ENCODE measurements around the gene UQCC5.

UQCC5 gene

DNA sequence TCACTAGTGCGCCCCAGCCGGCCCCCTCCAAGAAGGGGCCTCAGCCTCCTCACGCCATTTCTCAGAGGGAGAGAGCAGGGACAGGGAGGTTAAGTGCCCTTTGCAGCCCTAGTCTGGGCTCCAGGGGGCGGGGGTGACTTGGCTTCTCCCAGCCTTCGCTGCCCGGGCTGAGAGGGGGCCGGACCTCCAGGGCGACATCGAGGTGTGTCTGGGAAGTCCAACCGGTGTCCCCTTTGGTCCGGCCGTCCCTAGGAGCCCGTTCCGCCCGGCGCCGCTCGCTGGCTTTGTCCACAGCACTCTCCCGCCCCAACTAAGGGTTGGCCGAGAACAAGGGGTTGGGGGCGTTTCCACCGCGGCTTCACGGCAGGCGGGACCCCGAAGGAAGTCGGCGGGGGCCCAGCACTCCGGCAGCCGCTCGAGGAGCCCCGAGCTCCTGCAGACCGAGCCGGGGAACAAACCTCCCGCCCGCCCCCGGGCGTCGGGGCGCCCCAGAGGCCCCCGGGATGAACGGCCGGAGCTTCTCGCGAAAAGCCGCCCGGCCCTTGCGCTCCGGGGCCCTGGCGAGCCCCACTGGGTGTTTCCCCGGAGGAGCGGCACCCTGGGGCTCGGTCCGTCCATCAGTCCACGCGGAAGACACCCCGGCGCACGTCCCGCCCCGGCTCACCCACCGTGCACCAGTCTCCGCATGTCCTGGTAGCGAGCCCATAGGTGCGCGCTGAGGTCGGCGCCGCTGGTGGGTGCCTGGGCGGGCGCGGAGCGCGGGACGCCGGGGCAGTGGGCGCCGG lies 3.4 kb upstream of the UQCC5 start:
- peak overlapping the region; percentile 78 for H3K9ac ChIP-seq (ENCODE audit: low read depth, low read length)
- H3K4me1 ChIP-seq (ENCODE audit: control insufficient read depth, insufficient read depth, low read length), result peaks cover 43% of the 10 kb centered on the region

GRCh38 chr3:52533623-52534280 lies 2.7 kb upstream of the UQCC5 start, which contains the start of gene NT5DC2:
NT5DC2 (minus strand) TSS chr3:52533857; CDS start chr3:52533737, 120 bp downstream.
- H3K4me1 ChIP-seq (ENCODE audit: control insufficient read depth, insufficient read depth, low read length), result peaks cover 47% of the 10 kb centered on the region
- H3K4me2 ChIP-seq (ENCODE audit: low read length), result peak within 1 kb of the TSS; percentile 90
- no peaks in the 10 kb centered on the region for H3K9me3 ChIP-seq (replicated peaks; ENCODE audit: low read length)

More for the DNA sequence above, 3.4 kb upstream of the UQCC5 start:
- Histone ChIP-seq H3K4me3 (ENCODE audit: low read length) (peak overlapping the region; percentile 84), H3K9me3 (replicated peaks; ENCODE audit: low read length) (no peaks in the 10 kb centered on the region), H3K27me3 (ENCODE audit: control insufficient read depth, insufficient read depth, low read length) (no peaks in the 10 kb centered on the region), H3K4me2 (ENCODE audit: low read length) (peak overlapping the region; percentile 90), H3K36me3 (ENCODE audit: insufficient read depth, low read length) (peaks cover 10% of the 10 kb centered on the region)

GRCh38 chr3:52534281-52535183 lies 1.9 kb upstream of the UQCC5 start:
- peaks cover 2% of the 10 kb centered on the region for H3K36me3 ChIP-seq (ENCODE audit: insufficient read depth, low read length)
- H3K9ac ChIP-seq (ENCODE audit: low read depth, low read length), result peak overlapping the region; percentile 83
- no peaks in the 10 kb centered on the region for H3K9me3 ChIP-seq (replicated peaks; ENCODE audit: low read length)
- H3K4me1 ChIP-seq (ENCODE audit: control insufficient read depth, insufficient read depth, low read length), result peaks cover 53% of the 10 kb centered on the region
- peak overlapping the region; percentile 77 for H3K4me3 ChIP-seq (ENCODE audit: low read length)
- H3K27me3 ChIP-seq (ENCODE audit: control insufficient read depth, insufficient read depth, low read length), result no peaks in the 10 kb centered on the region
- peak overlapping the region; percentile 88 for H3K4me2 ChIP-seq (ENCODE audit: low read length)

More at GRCh38 chr3:52533623-52534280, 2.7 kb upstream of the UQCC5 start, which contains the start of gene NT5DC2:
- Histone ChIP-seq H3K36me3 (ENCODE audit: insufficient read depth, low read length) (peaks cover 5% of the 10 kb centered on the region), H3K27me3 (ENCODE audit: control insufficient read depth, insufficient read depth, low read length) (no peaks in the 10 kb centered on the region), H3K9ac (ENCODE audit: low read depth, low read length) (peak within 1 kb of the TSS; percentile 83), H3K4me3 (ENCODE audit: low read length) (peak within 1 kb of the TSS; percentile 84)

GRCh38 chr3:52535411-52536111 lies 844 bp upstream of the UQCC5 start:
- peaks cover 48% of the 10 kb centered on the region for H3K4me1 ChIP-seq (ENCODE audit: control insufficient read depth, insufficient read depth, low read length)
- peak overlapping the region; percentile 88 for H3K4me2 ChIP-seq (ENCODE audit: low read length)
- peaks cover 7% of the 10 kb centered on the region for H3K36me3 ChIP-seq (ENCODE audit: insufficient read depth, low read length)
- peak overlapping the region; percentile 62 for H3K4me3 ChIP-seq (ENCODE audit: low read length)
- H3K9ac ChIP-seq (ENCODE audit: low read depth, low read length), result peak overlapping the region; percentile 36
- H3K9me3 ChIP-seq (replicated peaks; ENCODE audit: low read length), result no peaks in the 10 kb centered on the region
- H3K27me3 ChIP-seq (ENCODE audit: control insufficient read depth, insufficient read depth, low read length), result no peaks in the 10 kb centered on the region

GRCh38 chr3:52536112-52536368 lies 365 bp upstream of the UQCC5 start:
- Histone ChIP-seq H3K4me3 (ENCODE audit: low read length) (peak overlapping the region; percentile 62), H3K9ac (ENCODE audit: low read depth, low read length) (peak overlapping the region; percentile 36), H3K4me2 (ENCODE audit: low read length) (peak overlapping the region; percentile 79), H3K9me3 (replicated peaks; ENCODE audit: low read length) (no peaks in the 10 kb centered on the region), H3K27me3 (ENCODE audit: control insufficient read depth, insufficient read depth, low read length) (no peaks in the 10 kb centered on the region), H3K36me3 (ENCODE audit: insufficient read depth, low read length) (peaks cover 12% of the 10 kb centered on the region), H3K4me1 (ENCODE audit: control insufficient read depth, insufficient read depth, low read length) (peaks cover 48% of the 10 kb centered on the region)

DNA sequence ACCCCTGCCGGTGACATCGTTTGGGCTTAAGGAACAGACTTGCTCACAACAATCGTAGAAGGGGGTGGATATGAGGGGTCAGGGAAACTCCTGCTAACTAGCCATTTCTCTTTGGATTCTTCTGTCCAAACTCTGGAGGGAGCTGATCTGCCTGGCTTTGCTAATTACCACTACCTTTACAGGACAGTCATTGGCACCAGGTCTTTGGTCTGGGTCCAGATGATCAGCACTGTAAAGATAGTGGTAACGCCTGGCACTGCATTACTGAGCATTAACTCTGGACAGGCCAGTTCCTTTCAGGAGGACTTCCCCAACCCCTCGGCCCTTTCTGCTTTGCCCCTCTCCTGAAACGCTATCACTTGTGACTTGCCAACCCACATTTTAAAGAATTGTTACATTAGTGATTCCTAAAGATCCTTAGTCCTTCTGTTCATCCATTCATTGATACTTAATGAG lies 788 bp downstream of the UQCC5 start:
- H3K36me3 ChIP-seq (ENCODE audit: insufficient read depth, low read length), result peaks cover 22% of the 10 kb centered on the region
- peaks cover 41% of the 10 kb centered on the region for H3K4me1 ChIP-seq (ENCODE audit: control insufficient read depth, insufficient read depth, low read length)
- H3K4me3 ChIP-seq (ENCODE audit: low read length), result peak overlapping the region; percentile 78

DNA sequence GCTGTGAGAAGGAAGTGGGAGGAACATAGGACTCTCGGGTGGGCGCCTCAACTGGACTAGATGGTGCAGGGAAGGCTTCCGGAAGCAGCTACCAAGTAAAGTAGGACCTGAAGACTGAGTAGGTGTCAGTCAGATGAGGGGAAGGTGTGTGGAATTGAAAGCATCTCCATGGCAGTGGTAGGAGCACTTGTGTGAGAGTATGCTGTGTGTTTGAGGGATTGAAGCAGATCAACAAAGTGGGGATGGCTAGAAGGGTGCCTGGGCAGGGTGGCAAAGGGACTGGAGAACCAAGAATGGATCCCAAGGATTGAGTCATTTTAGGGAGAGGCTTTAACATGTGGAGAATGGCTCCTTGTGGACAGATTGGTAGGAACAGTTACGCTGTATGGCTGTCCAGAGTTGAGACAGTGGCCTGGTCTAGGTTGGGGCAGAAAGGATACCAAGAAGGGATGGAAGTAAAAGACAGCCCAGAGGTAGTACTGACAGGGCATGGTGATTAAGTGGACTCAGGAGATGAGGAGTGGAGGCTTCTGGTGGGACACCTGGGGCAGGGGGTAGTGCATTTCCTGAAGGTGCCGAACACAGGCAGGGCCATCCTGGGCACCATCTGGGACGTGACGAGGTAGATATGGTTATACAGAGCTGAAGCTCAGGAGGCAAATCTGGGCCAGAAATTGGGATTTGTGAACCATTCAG lies 1.5 kb downstream of the UQCC5 start:
- Histone ChIP-seq H3K9ac (ENCODE audit: low read depth, low read length) (peak overlapping the region; percentile 89), H3K27me3 (ENCODE audit: control insufficient read depth, insufficient read depth, low read length) (no peaks in the 10 kb centered on the region), H3K9me3 (replicated peaks; ENCODE audit: low read length) (no peaks in the 10 kb centered on the region), H3K4me1 (ENCODE audit: control insufficient read depth, insufficient read depth, low read length) (peaks cover 35% of the 10 kb centered on the region), H3K4me3 (ENCODE audit: low read length) (peak overlapping the region; percentile 78), H3K4me2 (ENCODE audit: low read length) (peak overlapping the region; percentile 81), H3K36me3 (ENCODE audit: insufficient read depth, low read length) (peaks cover 22% of the 10 kb centered on the region)

More for the DNA sequence above, 788 bp downstream of the UQCC5 start:
- H3K27me3 ChIP-seq (ENCODE audit: control insufficient read depth, insufficient read depth, low read length), result no peaks in the 10 kb centered on the region
- H3K4me2 ChIP-seq (ENCODE audit: low read length), result peak overlapping the region; percentile 81
- H3K9me3 ChIP-seq (replicated peaks; ENCODE audit: low read length), result no peaks in the 10 kb centered on the region
- H3K9ac ChIP-seq (ENCODE audit: low read depth, low read length), result peak overlapping the region; percentile 89

GRCh38 chr3:52539010-52539653 lies 2.7 kb downstream of the UQCC5 start:
- Histone ChIP-seq H3K27me3 (ENCODE audit: control insufficient read depth, insufficient read depth, low read length) (no peaks in the 10 kb centered on the region), H3K9me3 (replicated peaks; ENCODE audit: low read length) (no peaks in the 10 kb centered on the region), H3K4me1 (ENCODE audit: control insufficient read depth, insufficient read depth, low read length) (peaks cover 34% of the 10 kb centered on the region), H3K36me3 (ENCODE audit: insufficient read depth, low read length) (peaks cover 23% of the 10 kb centered on the region), H3K4me2 (ENCODE audit: low read length) (peak overlapping the region; percentile 60), H3K9ac (ENCODE audit: low read depth, low read length) (no peak overlapping the region), H3K4me3 (ENCODE audit: low read length) (no peak overlapping the region)

- H3K36me3 ChIP-seq (ENCODE audit: insufficient read depth, low read length), result peaks cover 42% of the 10 kb centered on the region
- H3K9ac ChIP-seq (ENCODE audit: low read depth, low read length), result no peak overlapping the region
- H3K9me3 ChIP-seq (replicated peaks; ENCODE audit: low read length), result no peaks in the 10 kb centered on the region
- no peaks in the 10 kb centered on the region for H3K27me3 ChIP-seq (ENCODE audit: control insufficient read depth, insufficient read depth, low read length)
- no peak overlapping the region for H3K4me3 ChIP-seq (ENCODE audit: low read length)
- H3K4me1 ChIP-seq (ENCODE audit: control insufficient read depth, insufficient read depth, low read length), result peaks cover 23% of the 10 kb centered on the region
- H3K4me2 ChIP-seq (ENCODE audit: low read length), result no peak overlapping the region
Measured at GRCh38 chr3:52541050-52541449, 4.6 kb downstream of the UQCC5 start.

- no peaks in the 10 kb centered on the region for H3K9me3 ChIP-seq (replicated peaks; ENCODE audit: low read length)
- no peak overlapping the region for H3K4me3 ChIP-seq (ENCODE audit: low read length)
- peaks cover 59% of the 10 kb centered on the region for H3K36me3 ChIP-seq (ENCODE audit: insufficient read depth, low read length)
- no peaks in the 10 kb centered on the region for H3K27me3 ChIP-seq (ENCODE audit: control insufficient read depth, insufficient read depth, low read length)
- no peak overlapping the region for H3K9ac ChIP-seq (ENCODE audit: low read depth, low read length)
- peaks cover 10% of the 10 kb centered on the region for H3K4me1 ChIP-seq (ENCODE audit: control insufficient read depth, insufficient read depth, low read length)
- no peak overlapping the region for H3K4me2 ChIP-seq (ENCODE audit: low read length)
Measured at GRCh38 chr3:52544937-52545336, 8.5 kb downstream of the UQCC5 start.

Data from skeletal muscle satellite cell (primary cell).